Peyer's patch (tissue), 4 donors: ENCODE measurements around the gene PRCD. TPM values are rescaled to one million over a fixed set of nuclear protein-coding genes. Genes with fewer than 3 reads are reported as not detected.

Experiments used
- DNase-seq, 3 donors: peaks; one replicate each; pipeline ENCODE4 v3.0.0-alpha.2; 2017 to 2019
- H3K27ac ChIP-seq, 4 donors: fragments of 200-600 bp; sonication (generic); one replicate each; pipeline ENCODE4 v1.5.1; 2016 to 2019
- H3K27me3 ChIP-seq, 2 donors: fragments of 200-600 bp; sonication (generic); one replicate each; pipeline ENCODE4 v1.5.1; 2019
- H3K36me3 ChIP-seq, 3 donors: fragments of 200-600 bp; sonication (generic); one replicate each; pipeline ENCODE4 v1.5.1; 2016 to 2019
- H3K4me1 ChIP-seq, 4 donors: fragments of 200-600 bp; sonication (generic); one replicate each; pipeline ENCODE4 v1.5.1; 2016 to 2019
- H3K4me3 ChIP-seq, 4 donors: fragments of 200-600 bp; sonication (generic); 1 replicate in 3 of 4; 2 replicates in 1 of 4; pipeline ENCODE4 v1.5.1; 2016 to 2019; ENCODE audit warnings: mild to moderate bottlenecking in 1 of 4
- H3K9me3 ChIP-seq, 4 donors: fragments of 200-600 bp; sonication (generic); one replicate each; pipeline ENCODE4 v1.5.1; 2016 to 2019; ENCODE audit warnings: mild to moderate bottlenecking in 1 of 4
- POLR2A ChIP-seq, 2 donors: fragments of 450-650 bp; IDR thresholded peaks; one replicate each; pipeline ENCODE4 v1.5.1; 2017; ENCODE audit warnings: antibody characterized with exemption in 2 of 2, mild to moderate bottlenecking in 2 of 2, moderate library complexity in 2 of 2
- total RNA-seq, 4 donors: library from RNA; depleted of rRNA; stranded (reverse); fragments of >200 nt; gene quantifications; one replicate each; pipeline ENCODE4 v1.1.0, GENCODE V29; 2016
- TF ChIP-seq, protein P1 (sequence below), 6 experiments: fragments of 450-650 bp in 4 of 6; fragments of 200-600 bp in 2 of 6; sonication (generic) in 1 of 6; IDR thresholded peaks; one replicate each; pipeline ENCODE4 v1.5.1; 2017 to 2019; ENCODE audit warnings: antibody characterized with exemption in 6 of 6, mild to moderate bottlenecking in 3 of 6, moderate library complexity in 1 of 6

PRCD gene
- total RNA-seq, 4 donors from 2014 or later: 1.2 to 10.7 TPM; not detected in 2

DNA sequence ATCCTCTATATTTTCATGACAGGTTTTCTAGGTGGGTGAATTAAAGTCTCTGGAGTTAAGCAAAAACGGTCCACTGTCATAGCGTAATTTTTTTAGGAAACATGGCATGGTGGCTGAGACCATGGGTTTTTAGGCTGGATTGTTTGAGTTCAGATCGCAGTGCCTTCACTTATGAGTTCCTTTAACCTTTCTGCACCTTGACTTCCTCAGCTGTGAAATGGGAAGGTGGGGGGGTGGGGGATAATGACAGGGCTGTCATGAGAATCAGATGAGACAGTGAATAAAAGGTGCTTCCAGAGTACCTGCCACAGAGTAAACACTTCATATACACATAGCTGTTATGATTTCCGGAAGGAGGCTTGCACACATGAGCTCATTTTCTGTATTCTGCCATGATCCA, 11.8 kb downstream of the PRCD start:
- Histone ChIP-seq H3K27me3 (no peaks in the 10 kb centered on the region), H3K4me1 (peaks cover 0 to 16% (median 2%) of the 10 kb centered on the region in 4 donors), H3K4me3 (no peak overlapping the region), H3K27ac (no peak overlapping the region), H3K9me3 (no peaks in the 10 kb centered on the region), H3K36me3 (no peaks in the 10 kb centered on the region)
- DNase-seq: no peak
- TF ChIP-seq, protein P1, sequence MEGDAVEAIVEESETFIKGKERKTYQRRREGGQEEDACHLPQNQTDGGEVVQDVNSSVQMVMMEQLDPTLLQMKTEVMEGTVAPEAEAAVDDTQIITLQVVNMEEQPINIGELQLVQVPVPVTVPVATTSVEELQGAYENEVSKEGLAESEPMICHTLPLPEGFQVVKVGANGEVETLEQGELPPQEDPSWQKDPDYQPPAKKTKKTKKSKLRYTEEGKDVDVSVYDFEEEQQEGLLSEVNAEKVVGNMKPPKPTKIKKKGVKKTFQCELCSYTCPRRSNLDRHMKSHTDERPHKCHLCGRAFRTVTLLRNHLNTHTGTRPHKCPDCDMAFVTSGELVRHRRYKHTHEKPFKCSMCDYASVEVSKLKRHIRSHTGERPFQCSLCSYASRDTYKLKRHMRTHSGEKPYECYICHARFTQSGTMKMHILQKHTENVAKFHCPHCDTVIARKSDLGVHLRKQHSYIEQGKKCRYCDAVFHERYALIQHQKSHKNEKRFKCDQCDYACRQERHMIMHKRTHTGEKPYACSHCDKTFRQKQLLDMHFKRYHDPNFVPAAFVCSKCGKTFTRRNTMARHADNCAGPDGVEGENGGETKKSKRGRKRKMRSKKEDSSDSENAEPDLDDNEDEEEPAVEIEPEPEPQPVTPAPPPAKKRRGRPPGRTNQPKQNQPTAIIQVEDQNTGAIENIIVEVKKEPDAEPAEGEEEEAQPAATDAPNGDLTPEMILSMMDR (IDR thresholded peaks at IDR 0.05): no peak
- no peak for TF ChIP-seq POLR2A (IDR thresholded peaks at IDR 0.05)

DNA sequence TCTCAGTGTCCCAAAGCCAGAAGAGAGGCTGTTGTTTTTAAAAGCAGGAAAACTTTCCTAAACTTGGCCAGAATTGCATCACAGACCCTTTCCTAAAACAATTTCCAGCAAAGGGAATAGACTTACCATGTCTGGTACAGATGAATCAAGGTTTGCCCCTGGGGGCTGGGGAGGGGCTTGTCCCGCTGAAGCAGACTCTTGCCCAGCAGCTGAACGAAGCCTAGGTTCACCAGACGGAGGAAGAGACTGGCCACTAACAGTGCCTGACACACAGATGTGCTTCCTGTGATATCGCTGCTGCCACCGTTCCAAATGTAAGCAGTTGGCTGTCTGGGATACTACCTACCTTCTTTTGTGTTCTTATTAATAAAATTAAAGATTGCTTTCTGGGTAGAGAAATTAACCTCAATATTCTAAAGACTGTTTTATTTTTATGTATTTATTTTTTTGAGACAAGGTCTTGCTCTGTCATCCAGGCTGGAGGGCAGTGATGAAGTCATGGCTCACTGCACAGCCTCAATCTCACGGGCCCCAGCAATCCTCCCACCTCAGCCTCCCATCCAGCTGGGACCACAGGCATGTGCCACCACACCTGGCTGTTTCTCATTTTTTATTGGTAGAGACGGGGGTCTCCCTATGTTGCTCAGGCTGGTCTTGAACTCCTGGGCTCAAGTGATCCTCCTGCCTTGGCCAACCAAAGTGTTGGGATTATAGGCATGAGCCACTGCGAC, 13.5 kb downstream of the PRCD start:
- no peaks in the 10 kb centered on the region for H3K36me3 ChIP-seq
- no peak for TF ChIP-seq POLR2A (IDR thresholded peaks at IDR 0.05)
- TF ChIP-seq, protein P1 (IDR thresholded peaks at IDR 0.05): no peak
- H3K4me1 ChIP-seq: peaks cover 0 to 11% (median 0%) of the 10 kb centered on the region in 4 donors
- no peak for DNase-seq
- no peaks in the 10 kb centered on the region for H3K9me3 ChIP-seq
- no peak overlapping the region for H3K27ac ChIP-seq
- no peak overlapping the region for H3K4me3 ChIP-seq
- no peaks in the 10 kb centered on the region for H3K27me3 ChIP-seq

DNA sequence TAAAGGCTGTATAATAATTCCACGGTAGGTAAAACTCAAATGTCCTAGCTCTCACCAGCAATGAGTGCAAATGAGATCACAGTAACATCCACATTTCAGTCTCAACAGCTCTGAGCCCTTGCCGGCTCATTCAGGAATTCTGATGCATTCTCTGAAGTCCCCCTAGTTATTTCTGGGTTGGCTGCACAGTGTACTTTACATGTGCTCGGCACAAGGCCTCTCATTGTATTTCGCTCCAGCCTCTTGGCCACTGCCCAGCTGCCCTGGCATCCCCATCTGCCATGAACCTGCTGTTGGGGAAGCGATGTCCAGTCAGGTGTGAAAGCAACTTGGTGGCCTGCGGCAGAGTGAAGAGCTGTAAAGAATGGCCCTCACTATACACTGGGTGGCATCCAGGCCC, 14.3 kb downstream of the PRCD start:
- no peak overlapping the region for H3K27ac ChIP-seq
- DNase-seq: no peak
- TF ChIP-seq, protein P1 (IDR thresholded peaks at IDR 0.05): no peak
- TF ChIP-seq POLR2A (IDR thresholded peaks at IDR 0.05): no peak
- no peaks in the 10 kb centered on the region for H3K27me3 ChIP-seq
- H3K9me3 ChIP-seq: no peaks in the 10 kb centered on the region
- H3K36me3 ChIP-seq: no peaks in the 10 kb centered on the region
- H3K4me3 ChIP-seq: no peak overlapping the region
- peaks cover 0 to 18% (median 0%) of the 10 kb centered on the region in 4 donors for H3K4me1 ChIP-seq

DNA sequence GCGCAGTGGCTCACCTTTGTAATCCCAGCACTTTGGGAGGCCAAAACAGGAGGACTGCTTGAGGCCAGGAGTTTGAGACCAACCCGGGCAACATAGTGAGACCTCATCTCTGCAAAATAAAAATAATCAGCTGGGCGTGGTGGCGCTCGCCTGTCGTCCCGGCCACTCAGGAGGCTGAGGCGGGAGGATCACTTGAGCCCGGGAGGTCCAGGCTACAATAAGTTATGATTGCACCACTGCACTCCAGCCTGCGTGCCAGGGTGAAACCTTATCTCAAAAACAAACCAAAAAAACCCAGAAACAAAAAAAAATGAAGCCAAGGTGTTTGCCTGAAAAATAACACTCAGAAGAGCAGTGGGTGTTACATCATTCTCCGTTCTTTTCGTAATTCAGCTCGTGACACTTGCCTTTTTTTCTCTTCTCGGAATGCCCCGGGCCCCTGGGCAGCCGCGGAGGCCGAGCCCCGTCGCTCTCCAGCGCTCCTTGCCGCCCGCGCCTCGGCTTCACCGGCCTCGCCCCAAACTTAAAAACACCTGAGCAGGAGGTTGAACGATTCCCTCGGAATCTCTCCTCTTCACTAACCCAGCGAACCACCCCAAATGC, 17.0 kb downstream of the PRCD start:
- peaks cover 0 to 5% (median 0%) of the 10 kb centered on the region in 3 donors for H3K36me3 ChIP-seq
- DNase-seq: peak in 2 of 3 donors; percentile 60 to 66
- peak overlapping the region; percentile 60 to 73 (median 68) for H3K4me3 ChIP-seq
- TF ChIP-seq, protein P1 (IDR thresholded peaks at IDR 0.05): no peak
- TF ChIP-seq POLR2A (IDR thresholded peaks at IDR 0.05): no peak
- H3K27ac ChIP-seq: peak overlapping the region; percentile 80 to 87 (median 84)
- H3K9me3 ChIP-seq: no peaks in the 10 kb centered on the region
- H3K4me1 ChIP-seq: peaks cover 0 to 38% (median 5%) of the 10 kb centered on the region in 4 donors
- no peaks in the 10 kb centered on the region for H3K27me3 ChIP-seq

DNA sequence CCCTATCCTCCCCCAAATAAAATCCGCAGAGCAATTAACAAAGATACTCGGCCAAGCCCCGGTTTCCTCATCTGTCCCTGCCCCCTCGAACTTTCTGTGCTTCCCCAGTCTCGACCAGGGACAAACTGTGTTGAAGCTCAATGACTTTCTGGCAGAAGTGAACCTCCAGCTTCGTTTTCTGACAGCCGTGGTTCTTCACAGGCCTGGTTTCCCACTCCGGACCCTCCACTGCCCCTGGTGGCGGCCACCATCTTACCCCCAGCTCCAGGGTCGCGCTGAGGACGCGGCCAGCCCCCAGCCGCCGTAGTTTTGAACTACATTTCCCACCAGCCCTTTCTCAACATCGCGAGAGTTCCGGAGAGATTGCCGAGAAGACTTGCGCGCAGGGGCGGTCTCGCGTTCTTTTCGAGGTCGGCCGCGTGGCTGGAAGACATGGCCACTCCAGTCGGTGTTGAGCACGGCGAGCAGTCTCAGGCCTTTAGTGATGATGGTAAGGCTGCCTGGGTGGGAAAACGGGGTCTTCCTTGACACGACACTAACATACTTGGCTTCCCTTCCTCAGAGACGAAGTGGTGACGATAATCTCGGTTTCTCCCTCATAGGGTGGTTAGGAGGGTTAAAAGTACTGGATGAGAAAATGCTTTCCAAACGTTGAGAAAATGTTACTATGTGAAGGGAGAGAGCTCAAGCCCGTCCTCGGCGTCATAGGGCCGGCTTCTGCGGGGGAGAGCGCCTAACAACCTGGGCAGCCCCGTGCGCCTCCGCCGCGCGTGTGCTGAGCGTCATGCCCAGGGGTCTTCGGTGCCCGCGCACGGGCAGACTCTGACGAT, 17.7 kb downstream of the PRCD start:
- TF ChIP-seq POLR2A (IDR thresholded peaks at IDR 0.05): peak; percentile 38 to 62
- TF ChIP-seq, protein P1 (IDR thresholded peaks at IDR 0.05): peak; percentile 52 to 74 (median 64)
- Histone ChIP-seq H3K4me1 (peaks cover 0 to 41% (median 5%) of the 10 kb centered on the region in 4 donors), H3K9me3 (no peaks in the 10 kb centered on the region), H3K4me3 (peak overlapping the region; percentile 60 to 73 (median 68)), H3K27ac (peak overlapping the region; percentile 80 to 87 (median 84)), H3K27me3 (no peaks in the 10 kb centered on the region), H3K36me3 (peaks cover 0 to 8% (median 0%) of the 10 kb centered on the region in 3 donors)
- peak; percentile 93 to 97 (median 94) for DNase-seq
